Iris pigment epithelial cell (primary cell): ENCODE results near the gene MXD1.
"Not testable (repeated sequence)": the region's sequence is repeated elsewhere in the genome, so short reads cannot be mapped to it uniquely, and the experiment has no call there.

Experiments used
- DNase-seq: peaks from one replicate; pipeline ENCODE4 v3.0.0-alpha.2; 2011; ENCODE audit warnings: low read depth

The MXD1 gene, protein sequence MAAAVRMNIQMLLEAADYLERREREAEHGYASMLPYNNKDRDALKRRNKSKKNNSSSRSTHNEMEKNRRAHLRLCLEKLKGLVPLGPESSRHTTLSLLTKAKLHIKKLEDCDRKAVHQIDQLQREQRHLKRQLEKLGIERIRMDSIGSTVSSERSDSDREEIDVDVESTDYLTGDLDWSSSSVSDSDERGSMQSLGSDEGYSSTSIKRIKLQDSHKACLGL

DNA sequence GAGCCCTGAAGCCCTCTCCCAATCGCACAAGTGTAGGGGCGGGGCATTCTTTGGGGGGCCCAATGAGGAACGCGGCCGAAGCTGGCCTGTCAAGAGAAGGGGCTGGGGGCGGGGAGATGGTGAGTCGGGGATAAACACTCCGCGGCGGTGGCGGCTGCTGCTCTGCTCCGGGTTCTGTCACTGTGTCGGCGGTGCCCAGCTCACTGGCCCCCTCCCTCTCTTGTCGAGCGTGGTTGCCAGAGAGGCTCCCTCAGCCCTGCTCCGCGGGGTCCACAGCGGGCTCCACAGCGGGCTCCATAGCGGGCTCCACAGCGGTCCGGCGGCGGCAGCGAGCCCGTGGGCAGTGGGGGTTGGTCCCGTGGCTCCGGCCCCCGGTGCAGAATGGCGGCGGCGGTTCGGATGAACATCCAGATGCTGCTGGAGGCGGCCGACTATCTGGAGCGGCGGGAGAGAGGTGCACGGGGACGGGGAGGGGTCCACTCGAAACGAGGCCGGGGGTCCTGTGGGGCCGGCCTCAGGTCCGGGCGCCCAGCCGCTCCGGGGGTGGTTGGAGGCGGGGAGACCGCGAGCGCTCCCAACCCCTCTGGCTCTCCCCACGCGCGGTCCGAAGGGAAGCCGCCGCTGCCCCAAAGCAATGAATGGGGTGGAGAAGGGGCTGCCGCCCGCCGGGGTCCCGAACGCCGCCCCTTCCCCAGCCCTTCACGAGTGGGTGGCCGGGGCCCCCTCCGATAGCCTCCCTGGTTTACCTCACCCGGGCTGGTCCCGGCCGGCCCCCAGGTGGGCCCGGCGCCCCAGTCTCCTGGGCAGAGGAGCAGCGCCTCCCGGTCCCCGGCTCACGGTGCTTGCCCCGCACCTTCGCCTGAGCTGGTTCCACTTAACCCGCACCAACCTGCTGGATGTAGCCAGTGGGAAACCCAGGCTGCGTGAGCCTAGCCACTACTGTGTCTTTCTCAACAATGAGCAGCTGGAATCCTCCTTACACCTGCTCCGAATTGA is at the start of gene MXD1:
MXD1 (plus strand) TSS at position 160 of the 996 bp plus-strand sequence; CDS start at position 382, 222 bp downstream.
- peak; percentile 26 for DNase-seq

GRCh38 chr2:69888451-69888850 is 26.5 kb upstream of the MXD1 start:
- DNase-seq = no peak

GRCh38 chr2:69889302-69889701 is 25.6 kb upstream of the MXD1 start:
- no peak for DNase-seq

GRCh38 chr2:69890881-69891280 is 24.0 kb upstream of the MXD1 start:
- no peak for DNase-seq

GRCh38 chr2:69892838-69893424 is 22.0 kb upstream of the MXD1 start:
- not testable (repeated sequence) for DNase-seq

DNA sequence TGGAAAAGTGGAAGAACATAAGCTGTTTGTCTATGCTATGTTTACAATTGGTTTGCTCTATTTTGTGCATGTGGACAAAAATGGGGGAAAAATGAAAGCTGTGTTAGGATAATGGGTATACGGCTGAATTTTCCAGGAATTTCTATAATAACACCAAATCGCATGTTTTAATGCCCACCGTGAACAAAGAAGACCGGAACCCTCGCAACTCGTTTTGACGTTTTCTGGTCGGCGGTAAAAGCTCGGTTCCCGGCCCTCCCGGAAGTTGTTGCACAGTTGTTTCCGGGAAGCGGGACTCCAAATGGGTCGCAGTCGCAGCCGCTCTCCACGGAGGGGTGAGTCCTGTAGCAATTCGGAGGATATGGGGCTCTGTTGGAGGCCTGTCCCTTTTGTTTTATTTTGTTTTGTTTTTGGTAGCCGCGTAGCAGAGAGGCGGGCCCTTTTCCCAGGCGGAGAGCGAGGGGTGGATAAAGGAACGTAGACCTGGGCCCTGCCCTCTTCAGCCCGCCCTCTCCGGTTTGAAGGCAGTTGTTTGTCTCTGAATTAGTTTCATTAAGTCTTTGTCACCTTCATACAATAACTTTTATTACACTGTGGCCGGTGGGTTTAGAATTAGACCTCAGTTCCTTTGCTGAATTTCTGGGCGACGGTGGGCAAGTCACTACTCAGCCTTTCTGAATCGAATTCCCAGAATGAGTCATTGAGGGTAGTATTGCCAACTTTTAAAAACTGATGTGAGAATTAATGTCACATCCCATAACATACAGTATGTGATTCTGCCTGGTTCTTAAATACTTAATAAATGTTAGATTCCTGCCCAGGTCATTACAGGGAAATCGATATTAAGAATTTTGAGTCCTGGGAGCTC is 21.0 kb upstream of the MXD1 start, which contains the start of gene SNRNP27:
SNRNP27 (plus strand) TSS at position 273 of the 868 bp plus-strand sequence; CDS start at position 302, 29 bp downstream.
- peak; percentile 81 for DNase-seq

DNA sequence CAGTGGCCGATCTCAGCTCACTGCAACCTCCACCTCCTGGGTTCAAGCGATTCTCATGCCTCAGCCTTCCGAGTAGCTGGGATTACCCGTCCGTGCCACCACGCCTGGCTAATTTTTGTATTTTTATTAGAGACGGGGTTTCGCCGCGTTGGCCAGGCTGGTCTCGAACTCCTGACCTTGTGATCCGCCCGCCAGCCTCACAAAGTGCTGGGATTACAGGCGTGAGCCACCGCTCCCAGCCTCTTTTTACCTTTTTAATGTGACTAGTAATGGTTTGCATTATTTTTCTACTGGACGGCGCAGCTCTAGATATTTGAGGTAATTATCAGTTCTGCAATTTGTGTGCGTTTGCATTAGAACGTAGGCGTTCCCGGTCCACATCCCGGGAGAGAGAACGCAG is 20.2 kb upstream of the MXD1 start:
- DNase-seq = not testable (repeated sequence)

DNA sequence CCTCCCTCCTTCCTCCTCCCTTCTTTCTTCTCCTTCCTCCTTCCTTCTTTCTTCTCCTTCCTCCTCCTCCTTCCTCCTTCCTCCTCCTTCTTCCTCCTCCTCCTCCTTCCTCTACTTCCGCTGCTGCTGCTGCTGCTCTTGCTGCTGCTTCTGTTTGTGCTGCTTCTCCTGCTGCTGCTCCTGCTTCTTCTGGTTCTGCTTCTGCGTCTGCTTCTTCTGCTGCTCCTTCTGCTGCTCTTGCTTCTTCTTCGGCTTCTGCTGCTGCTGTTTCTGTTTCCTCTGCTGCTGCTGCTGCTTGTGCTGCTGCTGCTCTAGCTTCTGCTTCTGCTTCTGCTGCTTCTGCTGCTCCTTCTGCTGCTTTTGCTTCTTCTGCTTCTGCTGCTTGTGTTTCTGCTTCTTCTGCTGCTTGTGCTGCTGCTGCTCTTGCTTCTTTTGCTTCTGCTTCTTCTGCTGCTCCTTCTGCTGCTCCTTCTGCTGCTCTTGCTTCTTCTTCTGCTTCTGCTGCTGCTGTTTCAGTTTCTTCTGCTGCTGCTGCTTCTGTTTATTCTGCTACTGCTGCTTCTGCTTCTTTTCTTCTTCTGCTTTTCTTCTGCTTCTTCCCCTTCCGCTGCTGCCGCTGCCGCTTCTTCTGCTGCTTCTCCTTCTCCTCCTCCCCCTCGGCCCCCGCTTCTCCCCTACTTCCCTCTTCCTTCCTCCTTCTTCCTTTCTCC is 12.5 kb upstream of the MXD1 start:
- DNase-seq = no peak

- no peak for DNase-seq
Measured at GRCh38 chr2:69907216-69907615, 7.7 kb upstream of the MXD1 start.

DNA sequence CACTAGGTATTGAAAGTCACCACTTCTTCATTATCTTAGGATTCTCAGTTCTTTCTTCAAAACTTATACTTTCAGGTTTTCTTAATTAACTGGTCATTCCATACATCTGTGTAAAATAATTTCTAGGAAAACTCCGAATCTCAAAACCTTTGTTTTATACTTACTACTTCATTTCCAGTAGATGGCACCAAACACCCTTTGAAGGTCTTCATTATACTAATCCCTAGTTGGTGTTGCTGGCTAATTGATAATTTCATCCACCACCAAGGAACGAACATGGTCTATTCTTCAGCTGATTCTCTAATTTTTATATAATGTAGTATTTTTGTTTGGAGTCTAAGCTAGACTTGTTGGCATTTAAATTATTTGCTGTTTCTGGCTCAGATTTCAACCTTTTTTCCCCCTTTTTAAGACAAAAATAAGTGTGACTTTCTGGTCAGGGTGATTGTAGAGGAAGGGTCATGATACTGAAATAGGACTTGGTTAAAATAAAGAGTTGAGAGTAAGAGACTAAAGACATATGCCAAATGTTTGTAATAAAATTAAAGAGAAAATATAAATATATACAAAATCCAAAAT is 2.8 kb upstream of the MXD1 start:
- peak; percentile 39 for DNase-seq

- DNase-seq = peak; percentile 100
Measured at GRCh38 chr2:69914164-69914949, 552 bp upstream of the MXD1 start.

DNA sequence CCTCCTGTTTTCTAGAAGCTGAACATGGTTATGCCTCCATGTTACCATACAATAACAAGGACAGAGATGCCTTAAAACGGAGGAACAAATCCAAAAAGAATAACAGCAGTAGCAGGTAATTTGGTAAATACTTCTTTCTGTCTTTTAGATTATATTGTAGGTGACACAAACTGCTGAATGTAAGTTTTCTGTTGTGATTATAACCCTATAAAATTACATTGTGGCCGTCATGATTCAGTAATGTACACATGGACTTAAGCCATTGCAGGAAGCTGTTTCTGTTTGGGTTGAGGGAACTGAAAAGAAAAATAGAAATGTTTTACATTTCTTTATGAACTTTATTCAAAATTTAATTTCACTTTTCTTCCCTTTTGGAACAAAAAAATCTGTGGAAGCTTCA is 1.2 kb downstream of the MXD1 start:
- DNase-seq = no peak

GRCh38 chr2:69917852-69918251 is 2.9 kb downstream of the MXD1 start:
- DNase-seq = peak; percentile 95

GRCh38 chr2:69918401-69918800 is 3.5 kb downstream of the MXD1 start:
- no peak for DNase-seq

GRCh38 chr2:69923116-69923515 is 8.2 kb downstream of the MXD1 start:
- DNase-seq = no peak

DNA sequence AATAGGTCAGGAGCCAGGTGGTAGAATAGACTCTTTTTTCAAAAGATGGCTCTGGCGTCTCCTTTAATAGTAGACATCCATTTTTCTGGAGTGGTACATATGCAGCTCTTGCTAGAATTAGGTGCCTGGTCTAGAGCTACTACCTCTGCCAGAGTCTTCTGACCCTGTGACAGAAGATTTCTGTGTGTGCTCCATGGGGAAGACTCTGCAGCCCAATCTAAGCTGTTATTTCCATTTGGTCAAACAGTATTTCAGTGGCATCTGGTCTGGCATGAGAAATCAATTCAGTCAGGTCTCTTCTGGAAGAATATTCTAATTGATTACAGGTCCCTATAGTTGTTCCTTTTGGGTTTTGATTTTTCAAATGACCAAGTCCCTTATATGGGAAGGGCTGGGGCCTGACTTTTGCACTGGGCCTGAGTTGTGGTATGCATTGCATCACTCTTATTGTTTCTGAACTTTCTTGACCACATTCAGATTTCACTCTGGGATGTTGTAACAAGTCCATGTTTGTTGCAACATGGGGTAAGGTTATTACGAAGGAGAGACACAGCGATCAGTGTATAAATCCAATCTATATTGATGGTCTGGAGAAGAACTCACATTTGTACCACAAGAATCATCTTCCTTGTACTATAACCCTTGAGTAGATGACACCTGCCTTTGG is 12.1 kb downstream of the MXD1 start:
- DNase-seq = peak; percentile 90

- no peak for DNase-seq
Measured at GRCh38 chr2:69931832-69932595, 17.1 kb downstream of the MXD1 start.

GRCh38 chr2:69932596-69932922 is 17.6 kb downstream of the MXD1 start:
- no peak for DNase-seq
